Parathyroid adenoma (tissue), 2 donors: ENCODE measurements around the gene HBB.

ENCODE experiments used
- H2AFZ ChIP-seq: fragments of 300-600 bp; sonication (generic); one replicate; pipeline ENCODE4 v1.7.0; 2017; ENCODE audit warnings: antibody characterized with exemption, mild to moderate bottlenecking
- H3K27ac ChIP-seq: fragments of 300-600 bp; sonication (generic); one replicate; pipeline ENCODE4 v1.7.0; 2017
- H3K27me3 ChIP-seq: fragments of 300-600 bp; sonication (generic); one replicate; pipeline ENCODE4 v1.7.0; 2017; ENCODE audit warnings: low read length; ENCODE audit not compliant: control insufficient read depth, insufficient read depth
- H3K36me3 ChIP-seq: fragments of 300-600 bp; sonication (generic); one replicate; pipeline ENCODE4 v1.7.0; 2017; ENCODE audit warnings: low read length; ENCODE audit not compliant: control insufficient read depth, insufficient read depth
- H3K4me1 ChIP-seq: fragments of 300-600 bp; sonication (generic); one replicate; pipeline ENCODE4 v1.7.0; 2017; ENCODE audit warnings: control low read depth
- H3K4me2 ChIP-seq: fragments of 300-600 bp; sonication (generic); one replicate; pipeline ENCODE4 v1.7.0; 2017; ENCODE audit warnings: low read length
- H3K4me3 ChIP-seq: fragments of 300-600 bp; sonication (generic); one replicate; pipeline ENCODE4 v1.7.0; 2017; ENCODE audit warnings: low read depth, low read length
- H3K79me2 ChIP-seq: fragments of 300-600 bp; sonication (generic); one replicate; pipeline ENCODE4 v1.7.0; 2017; ENCODE audit warnings: control low read depth
- H3K9ac ChIP-seq: fragments of 300-600 bp; sonication (generic); one replicate; pipeline ENCODE4 v1.7.0; 2017; ENCODE audit warnings: mild to moderate bottlenecking
- H3K9me3 ChIP-seq: fragments of 300-600 bp; sonication (generic); one replicate; pipeline ENCODE4 v1.7.0; 2017; ENCODE audit warnings: low read length; ENCODE audit not compliant: control insufficient read depth
- CTCF ChIP-seq: fragments of 300-600 bp; sonication (generic); IDR thresholded peaks from one replicate; pipeline ENCODE4 v1.7.0; 2017; ENCODE audit warnings: antibody characterized with exemption, mild to moderate bottlenecking
- donor health status: primary hyperparathyroidism.

Gene HBB

GRCh38 chr11:5232821-5233220, 6.0 kb upstream of the HBB start:
- H3K4me3 ChIP-seq, result no peak overlapping the region

DNA sequence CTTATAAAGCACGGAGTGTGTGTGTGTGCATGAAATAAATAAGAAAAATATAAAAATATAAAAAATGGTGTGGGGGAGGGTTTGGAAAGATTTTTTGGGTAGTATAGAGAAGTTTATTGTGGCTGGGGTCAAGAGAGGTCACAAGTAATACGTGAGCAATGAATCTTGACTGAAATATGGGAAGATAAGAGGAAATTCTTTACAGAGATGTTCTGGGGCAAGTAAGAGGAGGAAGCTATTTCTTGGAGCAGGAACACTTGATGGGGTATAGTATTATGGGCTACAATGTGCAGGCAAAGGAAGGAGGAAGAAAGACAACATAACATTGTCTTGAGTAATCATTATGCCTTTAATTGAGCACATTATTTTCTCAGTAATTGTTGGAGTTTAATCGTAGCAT, 5.3 kb upstream of the HBB start:
- Histone ChIP-seq H3K27me3 (no peaks in the 10 kb centered on the region), H3K27ac (no peak overlapping the region), H3K9ac (no peak overlapping the region), H3K79me2 (no peaks in the 10 kb centered on the region), H3K4me1 (no peaks in the 10 kb centered on the region), H3K4me3 (no peak overlapping the region), H2AFZ (no peak overlapping the region), H3K36me3 (no peaks in the 10 kb centered on the region), H3K4me2 (no peak overlapping the region), H3K9me3 (no peaks in the 10 kb centered on the region)
- TF ChIP-seq CTCF, result no peak

More at GRCh38 chr11:5232821-5233220, 6.0 kb upstream of the HBB start:
- Histone ChIP-seq H3K4me2 (no peak overlapping the region), H3K9me3 (no peaks in the 10 kb centered on the region), H3K27ac (no peak overlapping the region), H2AFZ (no peak overlapping the region), H3K36me3 (no peaks in the 10 kb centered on the region), H3K27me3 (no peaks in the 10 kb centered on the region), H3K4me1 (no peaks in the 10 kb centered on the region), H3K79me2 (no peaks in the 10 kb centered on the region), H3K9ac (no peak overlapping the region)
- no peak for TF ChIP-seq CTCF

DNA sequence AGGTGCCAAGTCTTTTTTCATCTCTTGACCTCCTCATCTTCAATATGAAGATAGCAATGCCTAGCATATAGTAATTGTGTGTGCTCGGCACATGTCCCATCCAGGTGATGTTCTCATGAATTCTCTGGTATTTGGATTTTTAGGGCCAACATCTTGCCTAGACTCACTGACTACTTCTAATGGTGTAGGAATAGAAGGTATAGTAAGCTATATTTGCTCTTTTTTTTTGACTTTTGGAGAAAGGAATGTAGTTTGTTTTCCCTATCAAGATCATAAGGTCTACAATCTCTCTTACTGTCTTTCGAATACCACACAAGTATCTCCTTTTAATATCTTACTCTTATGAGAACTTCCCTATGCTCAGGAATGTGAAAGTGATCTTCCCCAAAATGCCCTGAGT, 4.2 kb upstream of the HBB start:
- no peaks in the 10 kb centered on the region for H3K79me2 ChIP-seq
- TF ChIP-seq CTCF, result no peak
- no peaks in the 10 kb centered on the region for H3K36me3 ChIP-seq
- H3K9me3 ChIP-seq, result no peaks in the 10 kb centered on the region
- no peak overlapping the region for H3K4me2 ChIP-seq
- H3K27ac ChIP-seq, result no peak overlapping the region
- H3K9ac ChIP-seq, result no peak overlapping the region
- H3K4me1 ChIP-seq, result no peaks in the 10 kb centered on the region
- H3K27me3 ChIP-seq, result no peaks in the 10 kb centered on the region
- no peak overlapping the region for H2AFZ ChIP-seq
- no peak overlapping the region for H3K4me3 ChIP-seq

GRCh38 chr11:5230266-5230665, 3.4 kb upstream of the HBB start:
- no peaks in the 10 kb centered on the region for H3K27me3 ChIP-seq
- H3K9me3 ChIP-seq, result no peaks in the 10 kb centered on the region
- no peak overlapping the region for H2AFZ ChIP-seq
- H3K4me3 ChIP-seq, result no peak overlapping the region
- no peaks in the 10 kb centered on the region for H3K4me1 ChIP-seq
- no peak overlapping the region for H3K4me2 ChIP-seq
- TF ChIP-seq CTCF, result no peak
- H3K9ac ChIP-seq, result no peak overlapping the region
- H3K27ac ChIP-seq, result no peak overlapping the region
- H3K79me2 ChIP-seq, result no peaks in the 10 kb centered on the region
- H3K36me3 ChIP-seq, result no peaks in the 10 kb centered on the region

DNA sequence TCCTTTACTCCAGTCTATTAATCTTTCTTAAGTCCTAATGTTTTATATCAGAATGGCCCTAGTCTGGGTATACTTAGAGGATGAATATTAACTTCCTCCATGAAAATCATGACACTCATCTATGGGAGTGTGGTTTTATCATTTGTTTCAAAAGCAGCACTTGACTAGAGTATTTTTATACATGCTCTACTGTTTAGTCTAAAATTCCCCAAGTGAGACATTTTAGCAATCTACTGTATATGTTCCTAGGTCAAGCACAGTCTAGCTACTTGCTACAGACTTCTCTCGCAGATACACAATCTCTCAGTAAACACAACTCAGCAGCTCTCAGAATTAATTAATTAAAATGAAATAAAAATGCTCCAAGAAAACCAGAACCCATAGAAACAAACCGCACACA, 2.9 kb upstream of the HBB start:
- H3K4me3 ChIP-seq, result no peak overlapping the region
- no peaks in the 10 kb centered on the region for H3K27me3 ChIP-seq
- H3K4me2 ChIP-seq, result no peak overlapping the region
- H3K4me1 ChIP-seq, result no peaks in the 10 kb centered on the region
- H3K79me2 ChIP-seq, result no peaks in the 10 kb centered on the region
- no peaks in the 10 kb centered on the region for H3K9me3 ChIP-seq
- no peak overlapping the region for H2AFZ ChIP-seq
- TF ChIP-seq CTCF, result no peak
- H3K27ac ChIP-seq, result no peak overlapping the region
- H3K36me3 ChIP-seq, result no peaks in the 10 kb centered on the region
- no peak overlapping the region for H3K9ac ChIP-seq
